HG03575 (cell line): ENCODE measurements around the gene AAK1.
"Not testable (repeated sequence)": the region's sequence is repeated elsewhere in the genome, so short reads cannot be mapped to it uniquely, and the experiment has no call there.

Source experiments
- ATAC-seq: cut with Tn5 transposase; IDR thresholded peaks from one replicate; pipeline ENCODE4 v1.9.1; 2021; ENCODE audit not compliant: unreplicated experiment, insufficient number of reproducible peaks, low FRiP score; ENCODE audit errors: extremely low read depth

Gene AAK1

DNA sequence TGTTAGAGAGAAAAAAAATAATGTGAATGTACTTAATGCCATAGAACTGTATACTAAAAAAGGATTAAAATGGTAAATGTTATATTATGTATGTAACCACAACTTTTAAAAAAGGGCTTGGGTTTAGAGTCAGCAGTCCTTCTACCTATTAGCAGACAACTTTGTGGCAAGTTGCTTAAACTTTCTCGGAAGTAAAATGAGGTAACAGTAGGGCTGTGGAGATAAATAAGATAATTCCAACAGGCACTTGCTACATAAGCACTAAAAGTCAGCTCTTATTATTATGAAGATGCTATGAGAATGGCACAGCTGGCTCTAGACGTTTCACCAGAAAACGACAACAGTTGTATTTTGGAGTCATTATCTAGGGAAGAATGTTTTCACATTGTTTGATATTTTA is 31.3 kb downstream of the AAK1 start:
- no peak for ATAC-seq

DNA sequence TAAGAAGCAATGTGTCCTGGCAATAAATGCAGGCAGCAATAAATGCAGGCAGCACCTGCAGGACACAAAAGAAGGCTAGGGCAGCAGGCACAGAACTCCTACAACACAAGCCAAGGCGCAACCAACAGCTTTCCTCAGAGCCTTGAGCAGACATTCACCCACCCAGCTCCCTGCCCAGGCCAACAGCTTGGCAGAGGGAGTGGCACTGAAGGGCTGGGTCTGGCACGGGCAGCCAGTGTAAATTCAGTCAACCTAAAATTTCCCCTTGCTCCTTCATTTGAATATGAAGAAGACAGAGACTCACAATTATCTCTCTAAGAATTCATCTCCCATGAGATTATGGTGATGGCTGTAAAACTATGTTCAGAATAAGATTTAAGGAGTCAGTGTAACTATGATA is 35.4 kb downstream of the AAK1 start:
- ATAC-seq, result no peak

DNA sequence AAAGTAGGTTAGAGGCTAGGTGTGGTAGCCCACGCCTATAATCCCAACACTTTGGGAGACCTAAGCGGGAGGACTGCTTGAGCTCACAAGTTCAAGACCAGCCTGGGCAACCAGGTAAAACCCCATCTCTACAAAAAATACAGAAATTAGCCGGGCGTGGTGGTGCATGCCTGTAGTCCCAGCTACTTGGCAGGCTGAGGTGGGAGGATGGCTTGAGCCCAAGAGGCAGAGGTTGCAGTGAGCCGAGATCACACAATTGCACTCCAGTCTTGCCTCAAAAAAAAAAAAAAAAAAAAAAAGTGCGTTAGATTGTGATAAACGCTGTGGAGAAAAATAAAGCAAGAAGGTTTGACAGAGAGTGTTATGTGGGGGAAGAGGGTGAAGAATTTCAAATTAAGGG is 36.8 kb downstream of the AAK1 start:
- ATAC-seq, result not testable (repeated sequence)

DNA sequence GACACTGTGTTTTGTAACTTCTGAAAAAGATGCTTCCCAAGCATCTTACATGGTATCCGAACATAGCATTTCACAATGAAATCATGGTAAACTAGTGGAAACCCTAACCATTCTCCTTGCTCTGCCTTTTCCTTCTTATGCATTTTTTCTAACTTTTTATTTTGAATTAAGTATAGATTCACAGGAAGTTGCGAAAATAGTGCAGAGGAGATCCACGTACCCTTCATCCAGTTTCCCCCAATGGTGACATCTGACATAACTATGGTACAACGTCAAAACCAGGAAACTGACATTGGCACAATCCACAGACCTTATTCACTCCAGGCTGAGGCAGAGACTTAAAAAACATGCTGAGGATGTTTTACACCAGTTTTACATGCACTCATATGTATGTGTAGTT is 38.3 kb downstream of the AAK1 start:
- no peak for ATAC-seq

DNA sequence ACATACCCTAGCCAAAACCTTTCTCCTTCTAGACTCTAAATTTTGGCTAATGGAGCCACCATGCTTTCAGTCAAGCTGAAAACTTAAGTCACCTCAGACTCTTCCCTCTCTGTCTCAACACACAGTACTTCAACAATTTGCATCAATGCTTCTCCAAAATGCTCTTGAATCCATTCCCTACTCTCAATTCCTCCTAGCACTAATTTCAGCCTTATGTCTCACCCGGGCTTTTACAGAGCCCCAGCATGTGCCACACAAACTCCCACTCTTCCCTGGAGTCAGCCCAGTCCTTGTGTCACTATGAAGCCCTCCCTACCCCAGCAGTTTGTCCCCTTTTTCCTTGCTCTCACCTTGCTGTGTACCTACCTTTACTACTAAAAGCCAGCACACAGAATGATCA is 38.7 kb downstream of the AAK1 start:
- ATAC-seq, result no peak

DNA sequence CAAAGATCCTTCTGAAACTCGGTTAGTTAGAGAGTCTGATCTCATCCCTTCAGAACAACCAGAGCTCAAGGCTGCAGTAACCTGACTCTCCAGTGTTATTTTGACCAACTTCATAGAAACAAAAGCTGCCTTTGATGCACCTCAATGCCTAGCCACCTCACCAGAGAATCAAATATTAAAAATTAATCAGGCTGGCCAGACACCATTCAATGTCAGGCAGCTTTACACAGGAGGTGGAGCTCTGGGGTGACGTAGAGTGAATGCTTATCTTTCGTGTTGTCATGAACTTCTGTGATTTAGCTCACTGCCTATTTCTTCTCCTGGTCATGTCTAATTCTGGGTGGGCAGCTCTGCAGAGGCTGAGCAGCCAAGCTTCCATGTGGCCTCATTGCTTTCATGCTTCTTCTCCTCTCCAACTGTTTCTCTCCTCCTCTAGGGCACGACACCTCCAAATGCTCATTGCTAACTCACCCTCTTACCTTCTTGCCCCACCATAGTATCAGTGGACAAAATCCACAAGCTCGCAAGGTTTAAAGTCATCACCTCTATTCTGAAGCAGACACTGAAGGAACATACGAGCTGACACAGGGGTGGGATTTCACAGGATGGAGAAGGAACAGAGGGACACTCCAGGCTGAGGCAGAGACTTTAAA is 39.4 kb downstream of the AAK1 start:
- ATAC-seq, result no peak

DNA sequence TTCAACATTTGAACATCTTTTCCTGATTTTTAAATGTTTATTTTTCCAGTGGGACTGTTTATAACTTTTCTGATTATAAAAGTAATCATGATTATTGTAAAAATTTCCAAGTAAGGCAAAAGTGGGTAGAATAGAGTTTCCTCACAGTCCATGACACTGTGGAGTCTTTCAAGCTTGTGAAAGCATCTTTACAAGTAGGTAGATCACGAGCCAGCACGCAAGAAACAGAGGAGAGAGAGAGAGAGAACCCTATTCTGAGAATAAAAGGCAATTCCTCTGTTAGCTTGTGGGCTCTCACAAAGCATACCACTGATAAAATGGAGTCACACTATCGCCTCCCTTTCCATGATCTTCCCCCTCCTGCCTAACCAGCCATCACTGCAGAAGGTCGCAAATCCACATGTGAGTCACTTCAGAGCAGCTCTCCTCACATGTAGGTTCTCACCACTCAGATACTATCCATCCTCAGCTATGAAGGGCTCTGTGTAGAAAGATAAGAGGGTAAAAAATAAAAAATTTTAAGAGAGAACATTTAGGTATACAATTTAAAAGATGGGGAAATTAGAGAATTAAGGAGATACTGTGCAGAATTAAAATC is 40.3 kb downstream of the AAK1 start:
- ATAC-seq, result no peak

DNA sequence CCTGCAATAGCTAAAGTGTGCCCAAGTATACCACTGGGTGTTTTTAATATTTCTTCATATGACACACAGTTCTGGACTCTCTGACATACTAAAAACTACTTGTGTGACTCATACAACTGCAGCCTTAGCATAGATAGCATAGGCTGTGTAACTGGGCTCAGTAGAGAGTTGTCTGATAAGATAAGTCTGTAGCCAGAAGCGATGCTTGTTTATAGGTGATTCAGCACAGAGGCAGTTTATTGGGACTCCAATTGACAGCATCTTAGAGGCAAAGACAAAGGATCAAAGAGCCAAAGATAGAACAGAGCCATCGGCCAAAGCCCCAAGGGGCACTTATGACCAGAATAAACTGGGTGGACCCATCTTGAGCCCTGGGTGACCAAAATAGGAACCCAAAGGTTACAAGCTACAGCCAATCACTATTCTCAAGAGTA is 42.3 kb downstream of the AAK1 start:
- no peak for ATAC-seq

DNA sequence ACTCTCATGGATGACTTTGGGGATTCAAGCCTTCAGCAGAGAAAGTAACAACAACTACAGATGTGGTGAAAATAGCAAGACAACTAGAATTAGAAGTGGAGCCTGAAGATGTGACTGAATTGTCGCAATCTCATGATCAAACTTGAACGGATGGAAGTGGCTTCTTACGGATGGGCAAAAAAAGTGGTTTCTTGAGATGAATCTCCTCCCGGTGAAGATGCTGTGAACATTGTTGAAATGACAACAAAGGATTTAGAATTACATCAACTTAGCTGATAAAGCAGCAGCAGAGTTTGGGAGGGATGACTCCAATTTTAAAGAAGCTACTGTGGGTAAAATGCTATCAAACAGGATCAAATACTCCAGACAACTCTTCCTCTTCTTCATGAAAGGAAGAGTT is 43.1 kb downstream of the AAK1 start:
- ATAC-seq, result no peak

DNA sequence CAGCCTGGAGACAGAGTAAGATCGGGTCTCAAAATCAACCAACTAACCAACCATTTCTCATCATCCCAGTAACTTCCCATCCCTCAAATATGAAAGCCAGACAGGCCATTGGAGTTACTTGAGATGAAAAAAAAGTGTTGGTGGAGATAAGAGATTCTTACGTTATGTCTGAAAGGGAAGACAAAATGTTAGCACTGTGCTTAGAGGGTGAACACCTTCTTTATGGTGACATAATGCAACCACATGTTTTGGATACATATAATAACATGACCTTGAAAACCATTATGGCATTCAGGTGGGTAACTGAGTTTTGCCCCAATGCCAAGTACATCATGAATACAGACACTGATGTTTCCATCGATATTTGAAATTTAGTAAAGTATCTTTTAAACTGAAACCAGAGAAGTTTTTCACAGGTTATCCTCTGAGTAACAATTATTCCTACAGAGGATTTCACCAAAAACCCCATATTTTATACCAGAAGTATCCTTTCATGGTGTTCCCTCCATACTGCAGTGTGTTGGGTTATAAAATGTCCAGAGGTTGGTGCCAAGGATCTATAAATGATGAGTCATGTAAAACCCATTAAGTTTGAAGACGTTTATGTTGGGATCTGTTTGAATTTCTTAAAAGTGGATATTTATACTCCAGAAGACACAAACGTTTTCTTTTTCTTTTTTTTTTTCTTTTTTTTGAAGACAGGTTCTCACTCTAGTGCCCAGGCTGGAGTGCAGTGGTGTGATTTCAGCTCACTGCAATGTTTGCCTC is 45.5 kb downstream of the AAK1 start:
- no peak for ATAC-seq

DNA sequence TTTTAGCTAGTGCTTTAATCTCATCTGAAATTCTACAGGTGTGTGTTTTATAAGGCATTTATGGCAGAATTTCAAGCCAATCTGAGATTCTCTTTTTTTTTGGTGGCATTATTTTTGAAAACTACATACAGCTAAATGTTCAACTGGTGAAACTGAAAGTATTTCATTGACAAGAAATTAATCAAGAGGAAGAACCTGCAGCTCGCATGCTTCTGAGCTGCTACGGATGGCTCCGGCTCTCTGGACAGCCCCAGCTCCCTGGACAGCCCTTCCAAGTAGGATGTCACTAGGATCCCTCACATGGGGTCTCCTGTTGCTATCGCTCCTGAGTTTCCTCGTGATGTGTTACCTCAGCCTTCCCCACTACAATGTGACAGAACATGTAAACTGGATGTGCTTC is 46.4 kb downstream of the AAK1 start:
- no peak for ATAC-seq

DNA sequence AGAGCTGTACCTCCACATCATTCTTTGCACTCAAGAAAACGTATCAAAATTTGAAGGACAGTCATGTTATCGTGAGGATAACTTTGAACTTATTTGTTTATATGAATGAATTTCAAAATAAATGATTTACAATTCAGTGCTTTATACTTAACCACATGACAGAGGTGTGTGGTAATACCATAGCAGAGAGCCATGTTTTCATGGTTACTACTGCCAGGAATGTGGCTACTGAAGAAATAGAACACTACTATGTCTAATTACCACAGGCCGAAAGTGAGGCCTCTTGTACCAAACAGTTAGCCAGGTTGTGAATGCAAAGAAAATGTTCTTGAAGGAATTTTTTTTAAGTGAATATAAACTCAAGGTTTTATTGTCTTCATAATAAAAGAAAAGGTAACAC is 49.2 kb downstream of the AAK1 start:
- no peak for ATAC-seq

DNA sequence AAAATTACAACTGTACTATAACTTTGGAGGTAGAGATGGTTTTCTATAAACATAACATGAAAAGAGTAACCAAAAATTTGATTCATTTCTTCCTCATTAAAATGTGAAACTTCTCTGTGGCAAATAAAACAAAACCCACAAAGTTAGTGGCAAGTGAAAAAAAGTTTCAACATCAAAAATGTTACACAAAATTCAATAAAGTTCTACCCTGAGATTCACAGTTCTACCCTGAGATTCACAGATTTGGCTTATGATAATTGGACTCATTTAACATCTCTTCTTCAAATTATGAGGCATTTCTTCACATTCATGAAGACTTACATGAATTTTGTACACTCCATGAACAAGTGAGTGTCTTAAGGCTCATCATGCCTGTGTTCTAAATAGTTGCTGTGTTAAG is 51.0 kb downstream of the AAK1 start:
- ATAC-seq, result no peak

DNA sequence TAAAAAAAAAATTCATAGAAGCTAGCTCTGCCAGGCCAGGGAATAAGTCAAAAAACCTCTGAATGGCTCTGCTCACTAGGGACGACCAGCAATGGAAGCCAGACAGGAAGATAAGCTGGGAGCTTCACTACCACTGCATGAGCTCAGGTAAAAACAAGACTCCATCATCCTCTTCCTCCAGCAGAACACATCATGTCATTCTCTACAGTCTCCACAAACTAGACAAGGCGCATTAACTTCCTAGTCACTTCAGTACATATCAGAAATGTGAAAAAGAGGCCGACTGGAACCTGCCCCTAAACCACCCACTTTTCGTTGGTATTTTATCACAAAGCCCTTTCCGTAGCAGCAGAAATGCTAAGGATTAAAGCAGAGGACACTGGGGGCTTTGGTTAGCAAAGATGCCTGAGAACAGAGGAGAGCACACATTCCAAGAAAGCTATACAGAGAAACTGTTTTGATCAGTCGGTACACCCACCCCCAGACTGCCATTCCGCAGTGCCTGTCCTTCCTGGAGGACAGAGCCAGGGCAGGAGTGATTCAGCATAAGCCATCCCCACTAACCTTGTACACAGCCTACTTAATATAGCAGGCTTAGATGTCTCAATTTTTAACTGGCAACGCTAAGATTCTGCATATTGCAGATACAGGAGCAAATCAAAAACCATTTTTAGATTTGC is 53.4 kb downstream of the AAK1 start:
- no peak for ATAC-seq

DNA sequence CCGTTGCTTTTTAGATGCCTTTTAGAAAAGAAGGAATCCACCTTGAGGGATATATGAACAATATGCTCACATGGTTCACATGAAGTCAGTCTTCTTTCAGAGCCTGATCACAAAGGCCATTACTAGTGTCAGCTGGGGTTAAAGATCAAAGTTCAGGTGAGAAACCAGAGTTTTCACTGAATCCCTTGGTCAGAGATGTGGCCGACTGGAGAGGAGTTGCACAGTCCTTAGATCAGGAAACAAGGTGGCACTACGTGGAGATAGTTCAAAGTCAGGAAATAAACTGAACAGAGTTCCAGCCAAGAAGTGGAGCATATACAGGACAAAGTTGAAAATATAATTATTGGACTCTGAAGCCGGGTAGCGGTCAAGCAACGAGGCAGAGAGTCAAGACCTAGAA is 54.6 kb downstream of the AAK1 start:
- no peak for ATAC-seq

DNA sequence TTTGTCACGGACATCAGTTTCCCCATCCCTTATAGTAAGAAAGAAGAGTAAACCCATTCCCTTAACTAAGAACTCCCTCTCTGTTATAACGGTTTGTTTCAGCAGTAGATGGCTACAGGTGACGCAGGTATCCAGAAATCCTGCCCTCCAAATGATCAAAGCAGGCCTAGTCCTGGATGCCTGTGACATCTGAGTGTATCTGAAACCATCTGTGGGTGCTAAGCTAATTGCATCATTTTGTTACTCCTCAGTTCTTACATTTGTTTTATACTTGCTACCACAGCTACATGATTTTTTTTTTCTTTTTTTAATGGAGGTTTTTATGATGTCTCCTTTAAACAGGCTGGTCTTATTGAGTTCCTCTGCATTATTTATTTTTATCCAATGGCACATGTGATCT is 55.1 kb downstream of the AAK1 start:
- no peak for ATAC-seq

DNA sequence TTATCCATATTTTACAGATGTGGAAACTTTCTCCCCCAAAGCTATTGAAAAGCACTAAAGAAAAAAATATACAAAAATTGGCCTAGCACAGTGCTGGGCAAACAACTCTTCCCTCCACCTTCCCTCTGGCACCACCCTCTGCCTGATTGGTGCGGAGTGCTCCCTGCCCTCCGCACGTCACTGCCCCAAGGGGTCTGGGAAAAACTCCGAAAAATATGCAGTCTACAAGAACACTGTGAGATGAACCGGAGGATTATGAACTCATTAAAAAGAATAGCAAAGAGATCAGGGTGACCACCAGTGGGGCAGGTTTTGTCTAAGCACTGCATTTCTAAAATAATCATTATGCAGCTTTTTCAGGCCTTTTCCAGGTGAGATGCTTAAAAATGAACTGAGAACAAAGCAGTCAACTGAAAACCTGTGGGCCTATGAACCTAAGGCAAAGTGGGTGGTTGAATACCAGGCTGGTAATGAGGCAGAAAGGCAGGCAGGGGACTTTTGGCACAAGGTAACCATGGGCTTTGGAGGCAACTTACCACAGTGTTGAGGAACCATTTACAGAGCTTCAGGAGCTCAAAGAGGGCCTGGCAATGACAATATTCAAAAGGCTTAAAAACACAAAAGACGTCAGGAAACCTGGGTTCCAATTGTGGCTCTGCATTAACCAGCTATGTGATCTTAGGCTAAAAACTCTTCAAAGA is 57.5 kb downstream of the AAK1 start:
- ATAC-seq, result no peak

DNA sequence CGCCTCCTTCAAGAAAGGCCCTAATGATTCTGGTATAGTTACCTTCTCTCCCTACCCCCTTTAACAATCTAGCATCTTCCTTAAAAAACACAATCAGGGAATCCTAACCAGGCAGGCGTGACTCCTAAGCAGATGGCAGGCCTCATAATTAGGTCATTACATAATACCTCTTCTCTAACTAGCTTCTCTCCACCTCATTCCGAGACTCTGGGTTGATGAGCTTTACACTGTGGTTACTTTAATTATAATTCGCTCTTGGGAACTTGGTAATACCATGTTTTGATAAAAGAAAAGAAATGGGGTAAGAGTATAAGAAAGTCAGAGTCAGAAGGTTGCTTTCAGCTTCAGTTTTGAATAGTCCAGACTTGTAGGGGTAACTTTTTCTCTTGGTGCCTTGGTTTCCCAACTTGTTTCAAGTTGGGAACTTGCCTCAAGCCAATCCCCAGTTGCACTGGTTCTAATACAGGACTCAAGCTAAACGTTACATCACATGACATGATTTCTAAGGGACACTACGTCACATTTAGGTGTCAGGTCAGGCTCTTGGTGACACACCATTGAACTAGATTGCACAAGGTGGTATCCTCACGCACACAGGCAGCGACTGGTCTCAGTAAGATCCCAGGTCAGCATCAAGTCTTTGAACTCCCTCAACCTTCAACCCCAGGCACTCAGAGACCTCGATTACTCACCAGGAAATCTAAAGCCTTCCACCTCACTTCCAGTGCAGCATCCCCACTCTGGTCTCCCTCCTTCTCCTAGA is 59.2 kb downstream of the AAK1 start:
- ATAC-seq, result no peak
